ENCODE data around the gene LKAAEAR1. TPM values are rescaled to one million over a fixed set of nuclear protein-coding genes. Genes with fewer than 3 reads are reported as not detected.

Gene LKAAEAR1
- total RNA-seq, 1 experiment from 2014 or later: 1.7 TPM

DNA sequence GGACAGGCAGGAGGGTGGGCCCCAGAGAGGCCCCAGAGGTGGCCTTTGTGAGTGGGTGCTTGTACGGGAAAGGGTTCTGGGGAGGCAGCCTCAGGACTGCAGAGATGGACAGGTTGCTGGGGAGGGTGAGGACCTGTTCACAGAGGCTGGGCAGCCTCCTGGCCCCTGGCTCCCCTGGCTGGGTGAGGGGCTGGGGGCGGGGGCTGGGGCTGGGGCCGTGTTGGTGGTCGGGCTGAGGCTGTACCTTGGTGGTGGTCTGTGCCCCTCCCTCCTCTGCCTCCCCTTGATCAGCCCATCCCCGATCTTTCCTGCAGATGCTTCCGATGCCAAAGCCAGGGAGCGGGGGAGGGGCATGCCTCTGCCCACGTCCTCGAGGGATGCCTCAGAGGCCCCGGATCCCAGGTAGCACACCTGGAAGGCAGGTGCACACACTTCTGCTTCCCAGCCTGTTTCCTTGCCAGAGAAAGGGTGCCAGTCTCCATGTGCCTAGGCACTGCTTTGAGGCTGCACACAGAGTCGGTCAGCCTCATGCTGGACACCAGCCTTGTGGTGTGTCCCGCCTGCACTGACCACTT, 16.4 kb downstream of the LKAAEAR1 start:
- TF ChIP-seq CBFB (CRISPR knock-in tag; IDR thresholded peaks at IDR 0.05; ENCODE audit: low read depth) (no peak), E2F4 (CRISPR knock-in tag; IDR thresholded peaks at IDR 0.05; ENCODE audit: borderline replicate concordance, low read depth) (no peak), ZNF416 (CRISPR knock-in tag; IDR thresholded peaks at IDR 0.05) (no peak), ZNF232 (CRISPR knock-in tag; IDR thresholded peaks at IDR 0.05) (no peak), STAT6 (CRISPR knock-in tag; conservative IDR thresholded peaks at IDR 0.05; ENCODE audit: low read depth) (no peak)
- TF ChIP-seq, protein P1, sequence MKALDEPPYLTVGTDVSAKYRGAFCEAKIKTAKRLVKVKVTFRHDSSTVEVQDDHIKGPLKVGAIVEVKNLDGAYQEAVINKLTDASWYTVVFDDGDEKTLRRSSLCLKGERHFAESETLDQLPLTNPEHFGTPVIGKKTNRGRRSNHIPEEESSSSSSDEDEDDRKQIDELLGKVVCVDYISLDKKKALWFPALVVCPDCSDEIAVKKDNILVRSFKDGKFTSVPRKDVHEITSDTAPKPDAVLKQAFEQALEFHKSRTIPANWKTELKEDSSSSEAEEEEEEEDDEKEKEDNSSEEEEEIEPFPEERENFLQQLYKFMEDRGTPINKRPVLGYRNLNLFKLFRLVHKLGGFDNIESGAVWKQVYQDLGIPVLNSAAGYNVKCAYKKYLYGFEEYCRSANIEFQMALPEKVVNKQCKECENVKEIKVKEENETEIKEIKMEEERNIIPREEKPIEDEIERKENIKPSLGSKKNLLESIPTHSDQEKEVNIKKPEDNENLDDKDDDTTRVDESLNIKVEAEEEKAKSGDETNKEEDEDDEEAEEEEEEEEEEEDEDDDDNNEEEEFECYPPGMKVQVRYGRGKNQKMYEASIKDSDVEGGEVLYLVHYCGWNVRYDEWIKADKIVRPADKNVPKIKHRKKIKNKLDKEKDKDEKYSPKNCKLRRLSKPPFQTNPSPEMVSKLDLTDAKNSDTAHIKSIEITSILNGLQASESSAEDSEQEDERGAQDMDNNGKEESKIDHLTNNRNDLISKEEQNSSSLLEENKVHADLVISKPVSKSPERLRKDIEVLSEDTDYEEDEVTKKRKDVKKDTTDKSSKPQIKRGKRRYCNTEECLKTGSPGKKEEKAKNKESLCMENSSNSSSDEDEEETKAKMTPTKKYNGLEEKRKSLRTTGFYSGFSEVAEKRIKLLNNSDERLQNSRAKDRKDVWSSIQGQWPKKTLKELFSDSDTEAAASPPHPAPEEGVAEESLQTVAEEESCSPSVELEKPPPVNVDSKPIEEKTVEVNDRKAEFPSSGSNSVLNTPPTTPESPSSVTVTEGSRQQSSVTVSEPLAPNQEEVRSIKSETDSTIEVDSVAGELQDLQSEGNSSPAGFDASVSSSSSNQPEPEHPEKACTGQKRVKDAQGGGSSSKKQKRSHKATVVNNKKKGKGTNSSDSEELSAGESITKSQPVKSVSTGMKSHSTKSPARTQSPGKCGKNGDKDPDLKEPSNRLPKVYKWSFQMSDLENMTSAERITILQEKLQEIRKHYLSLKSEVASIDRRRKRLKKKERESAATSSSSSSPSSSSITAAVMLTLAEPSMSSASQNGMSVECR (CRISPR knock-in tag; IDR thresholded peaks at IDR 0.05; ENCODE audit: borderline replicate concordance): no peak
- CTCF ChIA-PET: interaction anchor here (0.7 kb wide), 1 partner anchor 29 kb away, joined by 3 read pairs; no protein-coding TSS in a partner anchor
- peaks cover 26% of the 10 kb centered on the region for H3K4me1 Mint-ChIP-seq
- H3K4me3 Mint-ChIP-seq: no peak overlapping the region
- ATAC-seq (no peak), DNase-seq (ENCODE audit: low spot score) (no peak)
- H3K27me3 Mint-ChIP-seq (ENCODE audit: low read depth): peaks cover 2% of the 10 kb centered on the region; the same call in 1 of the 2 replicates
- no peaks in the 10 kb centered on the region for H3K9me3 Mint-ChIP-seq
- no peaks in the 10 kb centered on the region for H3K36me3 Mint-ChIP-seq
- H3K27ac Mint-ChIP-seq: peak overlapping the region; percentile 74; the same call in 1 of the 2 replicates
- POLR2A ChIA-PET: no interaction called here

GRCh38 chr20:64067005-64067632, 17.1 kb downstream of the LKAAEAR1 start:
- DNase-seq (ENCODE audit: low spot score): no peak
- H3K27me3 Mint-ChIP-seq (ENCODE audit: low read depth): peaks cover 2% of the 10 kb centered on the region; the same call in 1 of the 2 replicates
- no peak for TF ChIP-seq ZNF232 (CRISPR knock-in tag; IDR thresholded peaks at IDR 0.05)
- TF ChIP-seq NR1H2 (CRISPR knock-in tag; IDR thresholded peaks at IDR 0.05): no peak
- no peak for TF ChIP-seq GTF2I (CRISPR knock-in tag; conservative IDR thresholded peaks at IDR 0.05)
- TF ChIP-seq ZNF512 (CRISPR knock-in tag; IDR thresholded peaks at IDR 0.05; ENCODE audit: borderline replicate concordance): no peak
- TF ChIP-seq, protein P1 (CRISPR knock-in tag; IDR thresholded peaks at IDR 0.05; ENCODE audit: borderline replicate concordance): no peak
- no peak for TF ChIP-seq TP53 (CRISPR knock-in tag; IDR thresholded peaks at IDR 0.05)
- TF ChIP-seq, protein P2, sequence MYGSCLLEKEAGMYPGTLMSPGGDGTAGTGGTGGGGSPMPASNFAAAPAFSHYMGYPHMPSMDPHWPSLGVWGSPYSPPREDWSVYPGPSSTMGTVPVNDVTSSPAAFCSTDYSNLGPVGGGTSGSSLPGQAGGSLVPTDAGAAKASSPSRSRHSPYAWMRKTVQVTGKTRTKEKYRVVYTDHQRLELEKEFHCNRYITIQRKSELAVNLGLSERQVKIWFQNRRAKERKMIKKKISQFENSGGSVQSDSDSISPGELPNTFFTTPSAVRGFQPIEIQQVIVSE (CRISPR knock-in tag; IDR thresholded peaks at IDR 0.05; ENCODE audit: borderline replicate concordance): no peak
- TF ChIP-seq ZNF219 (CRISPR knock-in tag; IDR thresholded peaks at IDR 0.05; ENCODE audit: borderline replicate concordance): no peak
- TF ChIP-seq USF2 (CRISPR knock-in tag; IDR thresholded peaks at IDR 0.05): no peak
- no peak for TF ChIP-seq SP1 (CRISPR knock-in tag; conservative IDR thresholded peaks at IDR 0.05)
- TF ChIP-seq CBFB (CRISPR knock-in tag; IDR thresholded peaks at IDR 0.05; ENCODE audit: low read depth): no peak
- TF ChIP-seq CREB1 (CRISPR knock-in tag; IDR thresholded peaks at IDR 0.05): no peak

More at GRCh38 chr20:64067005-64067632, 17.1 kb downstream of the LKAAEAR1 start:
- no peak for ATAC-seq
- POLR2A ChIA-PET: interaction anchor here (1.4 kb wide), 1 partner anchor 13 kb away, joined by 4 read pairs; the partner anchor contains the start of gene OPRL1
- Mint-ChIP-seq H3K9me3 (no peaks in the 10 kb centered on the region), H3K27ac (peak overlapping the region; percentile 30; the same call in 1 of the 2 replicates), H3K4me3 (no peak overlapping the region), H3K36me3 (no peaks in the 10 kb centered on the region), H3K4me1 (peaks cover 30% of the 10 kb centered on the region)
- CTCF ChIA-PET: interaction anchor here (0.7 to 2.1 kb wide), 4 partner anchors 10 to 87 kb away, joined by 3 to 16 read pairs (median 7); partner anchors contain the start of genes OPRL1, PRPF6 and RGS19

Measured in WTC11 (cell line).